WERI-Rb-1 (cell line): ENCODE measurements around the gene EYS.

Experiments
- DNase-seq: peaks from one replicate; pipeline ENCODE4 v3.0.0-alpha.2; 2020
- H3K27ac ChIP-seq: fragments of 250-450 bp; sonication (Bioruptor Pico); 2 replicates; pipeline ENCODE4 v1.5.1; 2020; ENCODE audit warnings: mild to moderate bottlenecking, moderate library complexity
- H3K27me3 ChIP-seq: fragments of 250-450 bp; sonication (Bioruptor Pico); 2 replicates; pipeline ENCODE4 v1.5.1; 2021; ENCODE audit warnings: mild to moderate bottlenecking, low read depth, moderate library complexity; ENCODE audit not compliant: insufficient read depth, severe bottlenecking
- H3K36me3 ChIP-seq: fragments of 250-450 bp; sonication (Bioruptor Pico); 2 replicates; pipeline ENCODE4 v1.5.1; 2020; ENCODE audit warnings: mild to moderate bottlenecking, moderate library complexity
- H3K4me3 ChIP-seq: 2 replicates; pipeline ENCODE4 v1.5.1; 2011; ENCODE audit warnings: low read depth, mild to moderate bottlenecking, control low read depth, low read length
- H3K9me3 ChIP-seq: fragments of 250-450 bp; sonication (Bioruptor Pico); 2 replicates; pipeline ENCODE4 v1.5.1; 2021; ENCODE audit warnings: mild to moderate bottlenecking, moderate library complexity; ENCODE audit not compliant: severe bottlenecking
- TF ChIP-seq, protein P1 (sequence below): IDR thresholded peaks from 2 replicates; pipeline ENCODE4 v1.5.1; 2011; ENCODE audit warnings: low read depth, mild to moderate bottlenecking, control low read depth, inconsistent platforms, low read length

Gene EYS

DNA sequence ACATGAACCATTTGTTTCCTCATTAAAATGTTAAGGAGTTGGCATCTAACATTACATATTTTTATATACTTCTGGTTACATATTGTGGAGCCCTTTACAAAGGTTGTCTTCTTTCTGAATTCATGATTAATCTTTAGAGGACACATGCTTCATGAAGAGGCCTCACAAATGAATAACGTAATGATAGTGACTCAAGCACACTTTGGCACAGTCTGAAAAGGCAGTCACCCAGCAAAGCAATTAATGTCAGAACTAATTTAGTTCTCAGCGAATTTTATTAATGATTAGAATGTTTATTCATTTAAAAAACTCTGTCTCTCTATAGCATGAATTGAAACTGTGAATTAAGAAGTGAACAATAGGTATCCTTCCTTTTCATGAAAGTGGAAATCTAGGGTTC lies 1217.3 kb downstream of the EYS start:
- H3K36me3 ChIP-seq = no peaks in the 10 kb centered on the region
- TF ChIP-seq, protein P1, sequence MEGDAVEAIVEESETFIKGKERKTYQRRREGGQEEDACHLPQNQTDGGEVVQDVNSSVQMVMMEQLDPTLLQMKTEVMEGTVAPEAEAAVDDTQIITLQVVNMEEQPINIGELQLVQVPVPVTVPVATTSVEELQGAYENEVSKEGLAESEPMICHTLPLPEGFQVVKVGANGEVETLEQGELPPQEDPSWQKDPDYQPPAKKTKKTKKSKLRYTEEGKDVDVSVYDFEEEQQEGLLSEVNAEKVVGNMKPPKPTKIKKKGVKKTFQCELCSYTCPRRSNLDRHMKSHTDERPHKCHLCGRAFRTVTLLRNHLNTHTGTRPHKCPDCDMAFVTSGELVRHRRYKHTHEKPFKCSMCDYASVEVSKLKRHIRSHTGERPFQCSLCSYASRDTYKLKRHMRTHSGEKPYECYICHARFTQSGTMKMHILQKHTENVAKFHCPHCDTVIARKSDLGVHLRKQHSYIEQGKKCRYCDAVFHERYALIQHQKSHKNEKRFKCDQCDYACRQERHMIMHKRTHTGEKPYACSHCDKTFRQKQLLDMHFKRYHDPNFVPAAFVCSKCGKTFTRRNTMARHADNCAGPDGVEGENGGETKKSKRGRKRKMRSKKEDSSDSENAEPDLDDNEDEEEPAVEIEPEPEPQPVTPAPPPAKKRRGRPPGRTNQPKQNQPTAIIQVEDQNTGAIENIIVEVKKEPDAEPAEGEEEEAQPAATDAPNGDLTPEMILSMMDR = no peak
- H3K9me3 ChIP-seq = no peaks in the 10 kb centered on the region
- H3K27me3 ChIP-seq = no peaks in the 10 kb centered on the region
- no peak for DNase-seq
- H3K4me3 ChIP-seq = no peak overlapping the region
- H3K27ac ChIP-seq = no peak overlapping the region

DNA sequence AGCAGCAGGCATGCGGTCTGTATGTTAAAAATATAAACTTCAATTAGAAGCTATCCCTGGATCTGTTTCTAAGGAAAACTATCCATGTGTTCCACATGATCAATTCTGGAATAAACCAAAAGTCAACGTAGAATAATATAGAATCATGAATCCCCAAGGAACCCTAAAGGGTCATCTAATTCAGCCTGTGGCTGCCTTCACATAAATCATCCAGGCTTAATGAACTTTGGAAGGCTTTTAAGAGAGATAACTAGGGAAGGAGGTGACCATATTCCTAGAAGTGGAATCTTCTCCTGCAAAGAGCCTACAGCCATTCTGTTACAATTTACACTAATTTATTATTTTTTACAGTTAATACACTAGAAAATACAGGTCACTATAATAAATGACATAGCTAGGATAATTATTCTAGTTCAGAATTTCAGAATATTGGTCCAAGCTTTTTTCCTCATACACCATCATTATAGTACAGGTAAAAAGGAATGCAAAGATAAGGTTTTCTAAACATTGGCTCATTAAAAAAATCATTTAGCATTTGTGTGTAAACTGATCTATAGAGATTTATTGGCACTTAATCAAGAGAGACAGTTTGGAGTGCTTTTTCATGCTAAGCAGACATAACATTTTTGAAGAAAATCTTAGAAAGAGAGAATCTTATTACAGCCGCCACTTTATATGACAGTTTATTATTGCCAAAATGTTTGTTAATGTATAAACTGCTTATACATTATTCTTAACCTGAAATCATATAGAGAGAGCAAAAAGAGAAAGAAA lies 1220.3 kb downstream of the EYS start:
- Histone ChIP-seq H3K36me3 (no peaks in the 10 kb centered on the region), H3K9me3 (no peaks in the 10 kb centered on the region), H3K4me3 (no peak overlapping the region), H3K27ac (no peak overlapping the region), H3K27me3 (no peaks in the 10 kb centered on the region)
- no peak for DNase-seq
- TF ChIP-seq, protein P1 = no peak

DNA sequence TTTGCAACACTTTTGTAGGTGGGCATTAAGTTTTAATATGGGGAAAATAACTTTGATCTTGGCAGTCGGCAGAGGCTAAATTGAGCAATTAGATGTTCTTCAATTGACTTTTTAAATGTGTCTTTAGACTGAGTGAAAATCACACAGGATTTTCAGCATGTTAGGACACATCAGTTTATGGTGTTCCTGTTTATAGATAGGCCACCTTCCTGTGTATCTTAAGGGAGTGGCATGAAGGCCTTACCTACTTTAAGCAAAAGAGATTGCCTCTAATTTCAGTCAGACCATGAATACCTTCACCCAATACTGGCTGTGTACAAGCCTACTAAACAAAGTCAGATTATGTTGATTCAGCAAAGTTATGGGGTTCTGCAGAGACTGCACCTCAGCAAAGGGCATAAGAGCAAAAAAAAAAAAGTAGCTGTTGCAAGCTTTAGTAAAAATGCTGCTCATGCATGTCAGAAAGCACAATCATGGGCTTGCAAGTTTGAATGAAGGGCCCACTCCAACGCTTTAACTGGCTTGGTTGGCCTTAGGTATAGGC lies 1223.0 kb downstream of the EYS start:
- no peak overlapping the region for H3K27ac ChIP-seq
- H3K27me3 ChIP-seq = no peaks in the 10 kb centered on the region
- no peak for DNase-seq
- no peaks in the 10 kb centered on the region for H3K9me3 ChIP-seq
- H3K36me3 ChIP-seq = no peaks in the 10 kb centered on the region
- TF ChIP-seq, protein P1 = no peak
- H3K4me3 ChIP-seq = no peak overlapping the region

DNA sequence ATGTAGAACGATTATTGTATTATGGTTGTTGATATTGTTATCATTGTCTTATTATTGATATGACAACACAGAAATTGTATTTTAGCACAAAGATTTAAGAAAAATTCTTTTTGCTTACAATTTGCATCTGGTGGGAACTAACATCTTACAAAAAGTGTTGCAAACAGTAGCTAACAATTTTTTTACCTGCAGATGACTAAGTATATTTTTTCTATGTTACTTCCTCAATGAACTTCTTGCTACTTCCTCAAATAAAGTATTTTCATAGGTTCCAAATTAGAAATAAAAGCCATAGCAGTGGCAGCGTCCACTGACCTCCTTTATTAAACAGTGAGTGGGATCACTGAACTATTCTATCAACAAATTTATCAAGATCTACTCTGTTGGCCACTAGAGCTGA lies 1224.4 kb downstream of the EYS start:
- no peaks in the 10 kb centered on the region for H3K27me3 ChIP-seq
- no peak for DNase-seq
- H3K36me3 ChIP-seq = no peaks in the 10 kb centered on the region
- no peaks in the 10 kb centered on the region for H3K9me3 ChIP-seq
- H3K4me3 ChIP-seq = no peak overlapping the region
- TF ChIP-seq, protein P1 = no peak
- H3K27ac ChIP-seq = no peak overlapping the region

DNA sequence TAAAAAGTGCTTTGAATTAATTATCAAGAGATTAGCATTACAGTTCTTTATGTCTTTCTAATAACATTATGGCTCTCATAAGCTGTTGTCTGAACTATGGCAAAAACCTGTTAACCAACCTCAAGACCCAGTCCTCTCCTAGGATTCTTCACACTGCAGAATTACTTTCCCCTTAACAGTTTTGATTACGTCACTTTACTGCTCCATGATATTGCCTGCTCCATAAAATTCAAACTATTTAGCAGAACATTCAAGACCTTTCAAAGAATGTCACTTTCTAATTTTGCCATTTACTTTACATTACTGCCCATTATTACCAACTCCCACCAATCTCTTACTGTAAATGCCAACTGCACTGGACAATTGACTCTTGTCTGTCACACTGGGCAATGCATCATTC lies 1227.9 kb downstream of the EYS start:
- Histone ChIP-seq H3K4me3 (no peak overlapping the region), H3K9me3 (no peaks in the 10 kb centered on the region), H3K27ac (no peak overlapping the region), H3K36me3 (no peaks in the 10 kb centered on the region), H3K27me3 (no peaks in the 10 kb centered on the region)
- DNase-seq = no peak
- TF ChIP-seq, protein P1 = no peak
